Right lobe of liver (tissue), 6 donors: ENCODE results near the gene KIAA1671. TPM values are rescaled to one million over a fixed set of nuclear protein-coding genes. Genes with fewer than 3 reads are reported as not detected.
A peak's percentile ranks its signal among the peaks of the same experiment; 100 is the strongest.

ENCODE experiments used
- ATAC-seq, 4 donors: fragments of 200-7000 bp; cut with Tn5 transposase; one replicate each; pipeline ENCODE4 v1.9.1; 2020; ENCODE audit warnings: mild to moderate bottlenecking in 4 of 4, moderate library complexity in 4 of 4
- DNase-seq, 3 donors: peaks; one replicate each; pipeline ENCODE4 v3.0.0-alpha.2; 2020
- H3K27ac ChIP-seq, 3 donors: fragments of 200-600 bp; one replicate each; pipeline ENCODE4 v1.8.0; 2022
- H3K27me3 ChIP-seq, 2 donors: fragments of 200-600 bp; one replicate each; pipeline ENCODE4 v1.8.0; 2022
- H3K36me3 ChIP-seq, 4 donors: fragments of 200-600 bp; sonication (generic) in 1 of 4; one replicate each; pipeline versions ENCODE4 v1.5.1 to v1.8.0; 2017 to 2022; ENCODE audit warnings: control low read depth in 1 of 4
- H3K4me1 ChIP-seq, 4 donors: fragments of 200-600 bp; sonication (generic) in 1 of 4; one replicate each; pipeline versions ENCODE4 v1.5.1 to v1.8.0; 2017 to 2022; ENCODE audit warnings: control low read depth in 1 of 4
- H3K4me3 ChIP-seq, 3 donors: fragments of 200-600 bp; one replicate each; pipeline ENCODE4 v1.8.0; 2022
- H3K9me3 ChIP-seq, 4 donors: fragments of 200-600 bp; sonication (generic) in 1 of 4; one replicate each; pipeline versions ENCODE4 v1.5.1 to v1.8.0; 2017 to 2022; ENCODE audit warnings: control low read depth in 1 of 4
- POLR2A ChIP-seq: fragments of 450-650 bp; IDR thresholded peaks from one replicate; pipeline ENCODE4 v1.6.1; 2017; ENCODE audit warnings: antibody characterized with exemption, mild to moderate bottlenecking
- WGBS: methylation state at CpG from one replicate; pipeline ENCODE4 v1.1.6; 2018; ENCODE audit warnings: low coverage, low lambda C conversion rate; ENCODE audit not compliant: insufficient coverage; ENCODE audit errors: missing lambda C conversion rate; 5-methylcytosine and 5-hydroxymethylcytosine counted together
- intact Hi-C, 2 donors: fragments of 100-400 bp; cut with DNase I; formaldehyde crosslinking; loops; one replicate each; pipeline versions ENCODE4 v1.11.2 to v1.14.1; 2022
- total RNA-seq, 6 experiments: library from RNA; depleted of rRNA in 2 of 6; stranded (reverse); fragments of >200 nt in 2 of 6; fragmentation: NEBNext Ultra II Directional in 3 of 6; extraction: Animal tissue kit (Norgen Biotek cat#: 25700) in 3 of 6; gene quantifications; one replicate each; pipeline versions ENCODE4 v1.1.0 to v1.2.4, GENCODE V29; 2016 to 2023
- TF ChIP-seq, protein P1 (sequence below), 4 donors: fragments of 200-600 bp in 3 of 4; fragments of 450-650 bp in 1 of 4; IDR thresholded peaks; one replicate each; pipeline versions ENCODE4 v1.5.1 to v1.8.0; 2016 to 2022; ENCODE audit warnings: antibody characterized with exemption in 4 of 4, mild to moderate bottlenecking in 2 of 4
- donor health status: DM: no; HTN: yes; CAD: no.
- donor health status: DM: no; HTN: no; CAD: no.
- donor health status: DM: no; HTN: no; CAD: no.
- donor health status: DM: no; HTN: yes; CAD: no.
- donor health status: DM: no; HTN: yes; CAD: no.

KIAA1671 gene
- total RNA-seq, 6 experiments from 2014 or later: 31.1 to 56.6 (median 39.2) TPM

DNA sequence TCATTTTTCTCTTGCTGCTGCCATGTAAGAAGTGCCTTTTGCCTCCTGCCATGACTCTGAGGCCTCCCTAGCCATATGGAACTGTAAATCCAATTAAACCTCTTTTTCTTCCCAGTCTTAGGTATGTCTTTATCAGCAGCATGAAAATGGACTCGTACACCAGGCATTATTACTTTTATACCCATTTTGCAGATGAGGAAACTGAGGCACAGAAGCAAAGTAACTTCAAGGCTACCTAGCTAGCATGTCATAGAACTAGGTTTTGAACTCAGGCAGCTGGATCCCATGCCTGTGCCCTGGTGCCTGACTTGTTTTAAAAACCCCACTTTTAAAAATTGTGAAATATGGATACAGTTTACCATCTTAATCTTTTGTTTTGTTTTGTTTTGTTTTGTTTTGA, 25.8 kb downstream of the KIAA1671 start:
- H3K36me3 ChIP-seq: no peaks in the 10 kb centered on the region
- TF ChIP-seq, protein P1, sequence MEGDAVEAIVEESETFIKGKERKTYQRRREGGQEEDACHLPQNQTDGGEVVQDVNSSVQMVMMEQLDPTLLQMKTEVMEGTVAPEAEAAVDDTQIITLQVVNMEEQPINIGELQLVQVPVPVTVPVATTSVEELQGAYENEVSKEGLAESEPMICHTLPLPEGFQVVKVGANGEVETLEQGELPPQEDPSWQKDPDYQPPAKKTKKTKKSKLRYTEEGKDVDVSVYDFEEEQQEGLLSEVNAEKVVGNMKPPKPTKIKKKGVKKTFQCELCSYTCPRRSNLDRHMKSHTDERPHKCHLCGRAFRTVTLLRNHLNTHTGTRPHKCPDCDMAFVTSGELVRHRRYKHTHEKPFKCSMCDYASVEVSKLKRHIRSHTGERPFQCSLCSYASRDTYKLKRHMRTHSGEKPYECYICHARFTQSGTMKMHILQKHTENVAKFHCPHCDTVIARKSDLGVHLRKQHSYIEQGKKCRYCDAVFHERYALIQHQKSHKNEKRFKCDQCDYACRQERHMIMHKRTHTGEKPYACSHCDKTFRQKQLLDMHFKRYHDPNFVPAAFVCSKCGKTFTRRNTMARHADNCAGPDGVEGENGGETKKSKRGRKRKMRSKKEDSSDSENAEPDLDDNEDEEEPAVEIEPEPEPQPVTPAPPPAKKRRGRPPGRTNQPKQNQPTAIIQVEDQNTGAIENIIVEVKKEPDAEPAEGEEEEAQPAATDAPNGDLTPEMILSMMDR (IDR thresholded peaks at IDR 0.05): no peak
- TF ChIP-seq POLR2A: no peak
- peaks cover 0 to 22% (median 6%) of the 10 kb centered on the region in 4 donors for H3K4me1 ChIP-seq

DNA sequence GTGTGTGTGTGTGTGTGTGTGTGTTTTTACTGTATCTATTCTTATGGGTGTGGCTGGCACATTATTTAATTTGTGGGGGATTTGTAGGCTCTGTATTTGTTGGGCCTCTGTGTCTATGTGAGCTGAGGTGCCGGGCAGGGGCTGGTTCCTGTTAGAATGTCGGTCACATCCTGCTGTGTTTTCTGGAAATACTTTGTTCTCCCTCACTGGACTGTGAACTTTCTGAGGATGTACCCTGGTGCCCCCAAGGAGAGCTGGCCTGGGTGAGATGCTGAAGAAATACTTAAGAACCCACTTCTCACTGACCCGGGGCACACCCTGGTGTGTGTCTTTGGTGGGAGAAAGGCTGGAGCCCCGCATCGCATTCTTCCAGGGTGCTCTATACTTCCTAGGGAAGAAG, 28.6 kb downstream of the KIAA1671 start:
- 80% methylated on average over 1 of the region's 5 CpGs for WGBS

More for the DNA sequence above, 25.8 kb downstream of the KIAA1671 start:
- H3K9me3 ChIP-seq: no peaks in the 10 kb centered on the region
- DNase-seq: no peak
- no peak for ATAC-seq
- intact Hi-C loops: no loop called here
- H3K4me3 ChIP-seq: no peak overlapping the region
- 88% methylated on average over 1 of the region's 1 CpG for WGBS
- H3K27me3 ChIP-seq: no peaks in the 10 kb centered on the region
- H3K27ac ChIP-seq: peak overlapping the region in 1 of 3 donors; percentile 58

DNA sequence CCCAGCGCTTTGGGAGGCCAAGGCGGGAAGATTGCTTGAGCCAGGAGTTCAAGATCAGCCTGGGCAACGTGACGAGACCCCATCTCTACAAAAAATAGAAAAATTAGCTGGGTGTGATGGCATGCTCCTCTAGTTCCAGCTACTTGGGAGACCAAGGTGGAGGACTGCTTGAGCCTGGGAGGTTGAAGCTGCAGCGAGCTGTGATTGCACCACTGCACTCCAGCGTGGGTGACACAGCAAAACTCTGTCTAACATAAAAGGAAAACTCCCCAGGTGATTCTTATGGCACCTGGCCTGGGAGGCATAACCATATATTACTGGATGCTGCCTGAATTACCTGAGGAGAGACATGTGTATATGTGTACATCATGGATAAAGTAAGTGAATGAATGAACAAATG, 29.1 kb downstream of the KIAA1671 start:
- TF ChIP-seq, protein P1 (IDR thresholded peaks at IDR 0.05): no peak
- no peak for TF ChIP-seq POLR2A
- H3K36me3 ChIP-seq: no peaks in the 10 kb centered on the region
- DNase-seq: no peak
- H3K4me3 ChIP-seq: no peak overlapping the region
- no peaks in the 10 kb centered on the region for H3K27me3 ChIP-seq
- H3K4me1 ChIP-seq: peaks cover 0 to 15% (median 6%) of the 10 kb centered on the region in 4 donors
- no peaks in the 10 kb centered on the region for H3K9me3 ChIP-seq
- no peak for ATAC-seq
- H3K27ac ChIP-seq: no peak overlapping the region
- intact Hi-C loops: no loop called here
- no CpG with 5 or more reads among the region's 6 CpGs for WGBS

More for the DNA sequence above, 28.6 kb downstream of the KIAA1671 start:
- DNase-seq (no peak), ATAC-seq (no peak)
- no peak overlapping the region for H3K27ac ChIP-seq
- H3K4me1 ChIP-seq: peaks cover 0 to 15% (median 6%) of the 10 kb centered on the region in 4 donors
- intact Hi-C loops: no loop called here
- TF ChIP-seq POLR2A: no peak
- TF ChIP-seq, protein P1 (IDR thresholded peaks at IDR 0.05): no peak
- H3K9me3 ChIP-seq: no peaks in the 10 kb centered on the region
- no peaks in the 10 kb centered on the region for H3K27me3 ChIP-seq
- H3K36me3 ChIP-seq: no peaks in the 10 kb centered on the region
- no peak overlapping the region for H3K4me3 ChIP-seq

DNA sequence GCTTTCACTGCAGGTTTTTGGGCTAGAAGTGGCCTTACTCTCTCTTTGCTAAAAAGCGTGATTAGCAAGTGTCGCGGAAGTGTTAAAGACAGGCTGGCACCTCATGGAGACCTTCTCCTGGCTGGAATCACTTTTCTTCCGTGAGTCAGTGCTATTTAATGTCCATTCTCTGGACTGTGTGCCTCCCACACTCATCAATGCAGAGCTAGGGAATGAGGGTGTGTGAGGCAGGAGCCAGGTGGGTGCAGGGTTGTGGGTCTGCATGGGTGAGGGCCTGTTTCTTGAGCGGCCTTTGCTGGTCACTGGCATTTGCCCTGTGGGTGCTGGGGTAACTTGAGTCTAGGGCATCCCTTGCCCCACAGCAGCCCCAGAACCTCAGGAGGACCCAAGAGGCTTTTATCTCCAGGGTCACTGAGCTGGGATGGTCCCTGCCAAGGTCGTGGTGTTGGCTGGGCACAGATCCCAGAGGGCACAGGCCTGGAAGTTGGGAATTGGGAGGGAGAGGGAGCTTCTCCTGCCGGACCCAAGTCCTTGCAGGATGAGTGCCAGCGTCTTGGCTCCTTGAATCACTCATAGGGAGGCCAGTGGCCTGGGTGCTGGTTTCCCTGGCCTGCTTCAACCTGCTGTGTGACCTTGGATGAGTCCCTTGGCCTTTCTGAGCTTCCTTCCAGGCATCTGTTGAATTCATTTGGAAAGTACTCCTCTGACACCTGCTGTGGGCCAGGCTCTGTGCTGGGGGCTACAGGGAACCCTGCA, 30.0 kb downstream of the KIAA1671 start:
- ATAC-seq (peak in 1 of 4 donors; percentile 26), DNase-seq (no peak)
- WGBS: 90% methylated on average over 5 of the region's 8 CpGs
- Histone ChIP-seq H3K27me3 (no peaks in the 10 kb centered on the region), H3K27ac (peak overlapping the region in 1 of 3 donors; percentile 15), H3K4me1 (peaks cover 0 to 10% (median 4%) of the 10 kb centered on the region in 4 donors), H3K36me3 (no peaks in the 10 kb centered on the region), H3K4me3 (no peak overlapping the region), H3K9me3 (no peaks in the 10 kb centered on the region)
- intact Hi-C loops: no loop called here
- TF ChIP-seq POLR2A: no peak
- TF ChIP-seq, protein P1 (IDR thresholded peaks at IDR 0.05): no peak
